Glutamatergic neuron (in vitro differentiated cells): Measurements from ENCODE around the gene MAOA. TPM values are rescaled to one million over a fixed set of nuclear protein-coding genes. Genes with fewer than 3 reads are reported as not detected.

ENCODE experiments used
- DNase-seq: peaks from one replicate; pipeline ENCODE4 v3.0.0; 2022
- H3K27ac Mint-ChIP-seq: one replicate; pipeline ENCODE4 v1.8.0; 2020; ENCODE audit warnings: mild to moderate bottlenecking, mixed read lengths, inconsistent platforms; ENCODE audit not compliant: unreplicated experiment
- H3K27me3 Mint-ChIP-seq: one replicate; pipeline ENCODE4 v1.8.0; 2020; ENCODE audit warnings: mild to moderate bottlenecking, moderate library complexity, mixed read lengths, inconsistent platforms; ENCODE audit not compliant: unreplicated experiment
- H3K36me3 Mint-ChIP-seq: one replicate; pipeline ENCODE4 v1.8.0; 2020; ENCODE audit warnings: mild to moderate bottlenecking, mixed read lengths, inconsistent platforms; ENCODE audit not compliant: unreplicated experiment
- H3K4me1 Mint-ChIP-seq: one replicate; pipeline ENCODE4 v1.8.0; 2020; ENCODE audit warnings: mild to moderate bottlenecking, low read depth, mixed read lengths, inconsistent platforms; ENCODE audit not compliant: unreplicated experiment
- H3K4me3 Mint-ChIP-seq: one replicate; pipeline ENCODE4 v1.8.0; 2020; ENCODE audit warnings: mild to moderate bottlenecking, mixed read lengths, inconsistent platforms; ENCODE audit not compliant: unreplicated experiment
- H3K9me3 Mint-ChIP-seq: one replicate; pipeline ENCODE4 v1.8.0; 2020; ENCODE audit warnings: mild to moderate bottlenecking, moderate library complexity, mixed read lengths, inconsistent platforms; ENCODE audit not compliant: unreplicated experiment
- CTCF ChIP-seq: fragments of 200-600 bp; sonication (generic); IDR thresholded peaks from one replicate; pipeline ENCODE4 v1.5.0; 2021; ENCODE audit not compliant: partially characterized antibody, unreplicated experiment
- total RNA-seq: library from RNA; stranded (reverse); fragmentation: NEBNext Ultra II Directional; extraction: Animal tissue kit (Norgen Biotek cat#: 25700); gene quantifications from one replicate; pipeline ENCODE4 v1.2.1, GENCODE V29; 2021; ENCODE audit not compliant: unreplicated experiment

The MAOA gene
- total RNA-seq, 1 donor from 2014 or later: 2.7 TPM

DNA sequence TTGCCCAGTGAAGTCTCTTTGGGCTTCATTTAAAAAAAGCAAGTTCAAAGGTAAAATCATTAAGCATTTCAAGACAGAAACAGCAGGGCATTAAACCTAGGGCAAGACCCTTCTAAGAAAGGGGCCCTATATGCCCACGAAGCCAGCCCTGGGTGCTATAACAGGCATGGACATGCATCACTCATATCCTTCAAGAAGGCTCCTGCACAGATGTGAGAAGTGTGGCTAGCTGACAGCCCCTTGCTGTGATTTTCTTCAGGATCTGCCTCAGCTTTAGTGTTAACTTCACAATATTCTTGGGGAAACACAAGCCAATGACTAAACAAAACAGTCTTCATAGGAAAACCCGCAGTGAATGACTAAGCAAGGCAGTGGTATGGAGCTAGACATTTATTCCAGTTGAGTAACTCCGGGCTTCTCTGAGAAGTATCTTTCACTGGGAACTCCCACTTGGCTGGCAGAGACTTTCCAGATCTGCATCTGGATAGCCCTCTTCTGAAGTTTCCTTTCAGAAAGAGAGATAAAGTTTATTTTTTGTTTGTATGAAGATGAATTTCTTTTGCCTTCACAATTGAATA is 11.9 kb upstream of the MAOA start:
- H3K27ac Mint-ChIP-seq: no peak overlapping the region
- no peak overlapping the region for H3K4me3 Mint-ChIP-seq
- no peaks in the 10 kb centered on the region for H3K4me1 Mint-ChIP-seq
- H3K9me3 Mint-ChIP-seq: no peaks in the 10 kb centered on the region
- no peaks in the 10 kb centered on the region for H3K27me3 Mint-ChIP-seq
- no peak for DNase-seq
- TF ChIP-seq CTCF: no peak
- H3K36me3 Mint-ChIP-seq: no peaks in the 10 kb centered on the region

GRCh38 chrX:43646800-43647199 is 9.3 kb upstream of the MAOA start:
- H3K4me3 Mint-ChIP-seq: no peak overlapping the region
- no peaks in the 10 kb centered on the region for H3K36me3 Mint-ChIP-seq
- H3K27ac Mint-ChIP-seq: no peak overlapping the region
- TF ChIP-seq CTCF: no peak
- H3K27me3 Mint-ChIP-seq: no peaks in the 10 kb centered on the region
- no peaks in the 10 kb centered on the region for H3K4me1 Mint-ChIP-seq
- H3K9me3 Mint-ChIP-seq: no peaks in the 10 kb centered on the region
- no peak for DNase-seq

DNA sequence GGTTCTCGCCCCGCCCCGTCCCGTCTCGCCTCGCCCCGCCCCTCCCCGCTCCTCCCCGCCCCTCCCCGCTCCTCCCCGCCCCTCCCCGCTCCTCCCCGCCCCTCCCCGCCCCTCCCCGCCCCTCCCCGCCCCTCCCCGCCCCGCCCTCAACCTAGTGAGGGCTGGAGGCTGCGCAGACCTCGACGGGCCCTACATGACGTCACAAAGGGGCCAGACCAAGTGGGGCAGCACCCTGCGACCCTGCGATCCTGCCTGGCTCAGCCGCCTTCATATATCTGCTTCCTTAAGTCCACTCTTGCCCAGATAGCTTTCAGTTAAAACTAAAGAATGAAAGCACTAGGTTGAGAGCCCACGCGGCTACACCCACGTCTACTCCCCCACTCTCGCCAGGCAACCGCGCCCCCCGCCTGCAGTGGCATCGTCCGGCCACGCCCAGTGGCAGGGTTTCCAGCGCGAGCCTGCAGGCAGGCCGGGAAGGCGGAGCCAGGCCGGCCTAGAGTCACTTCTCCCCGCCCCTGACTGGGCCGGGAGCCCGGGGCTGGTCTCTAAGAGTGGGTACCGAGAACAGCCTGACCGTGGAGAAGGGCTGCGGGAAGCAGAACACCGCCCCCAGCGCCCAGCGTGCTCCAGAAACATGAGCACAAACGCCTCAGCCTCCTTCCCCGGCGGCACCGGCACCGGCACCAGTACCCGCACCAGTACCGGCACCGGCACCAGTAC is 1.5 kb upstream of the MAOA start:
- no peak for TF ChIP-seq CTCF
- Mint-ChIP-seq H3K4me1 (no peaks in the 10 kb centered on the region), H3K27me3 (peaks cover 2% of the 10 kb centered on the region), H3K36me3 (no peaks in the 10 kb centered on the region), H3K9me3 (peaks cover 2% of the 10 kb centered on the region), H3K4me3 (peak overlapping the region; percentile 90), H3K27ac (peak overlapping the region; percentile 99)
- peak; percentile 87 for DNase-seq

DNA sequence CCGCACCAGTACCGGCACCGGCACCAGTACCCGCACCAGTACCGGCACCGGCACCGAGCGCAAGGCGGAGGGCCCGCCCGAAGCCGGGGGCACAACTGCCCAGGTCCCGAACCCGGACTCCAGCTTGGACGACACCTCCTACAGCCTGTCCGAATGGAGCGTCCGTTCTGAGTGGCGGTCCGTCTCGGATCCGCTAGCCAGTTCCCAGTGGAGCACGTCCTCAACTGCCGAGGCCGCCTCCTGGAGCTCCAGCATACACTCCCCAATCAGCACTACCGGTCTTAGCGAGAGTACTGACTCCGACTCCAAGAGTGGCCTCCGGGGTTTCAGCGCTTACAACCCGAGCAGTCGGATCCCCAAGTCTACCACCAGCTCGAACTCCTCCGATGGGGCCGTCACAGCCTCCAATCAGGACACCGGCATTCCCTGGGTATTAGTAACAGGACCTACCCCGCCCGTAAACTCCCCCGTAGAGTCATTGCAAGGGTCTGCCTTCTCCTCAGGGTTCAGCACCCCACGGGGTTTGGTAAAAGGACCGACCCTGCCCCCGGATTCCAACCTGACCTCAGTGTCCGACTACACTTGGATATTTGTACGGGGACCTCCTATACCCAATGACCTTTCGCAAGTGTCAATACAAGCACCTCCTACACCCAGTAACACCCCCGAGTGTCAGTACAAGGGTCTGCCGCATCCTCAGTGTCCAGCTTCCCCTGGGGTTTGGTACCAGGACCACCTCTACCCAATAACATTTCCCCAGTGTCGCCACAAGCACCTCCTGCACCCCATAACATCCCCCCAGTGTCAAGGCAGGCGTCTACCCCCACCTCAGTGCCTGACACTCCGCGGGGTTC is 721 bp upstream of the MAOA start:
- H3K27me3 Mint-ChIP-seq: peaks cover 2% of the 10 kb centered on the region

More for the DNA sequence above, 721 bp upstream of the MAOA start:
- peak overlapping the region; percentile 90 for H3K4me3 Mint-ChIP-seq
- no peaks in the 10 kb centered on the region for H3K4me1 Mint-ChIP-seq
- DNase-seq: peak; percentile 37
- no peaks in the 10 kb centered on the region for H3K36me3 Mint-ChIP-seq
- peak overlapping the region; percentile 48 for H3K27ac Mint-ChIP-seq
- H3K9me3 Mint-ChIP-seq: peaks cover 2% of the 10 kb centered on the region
- no peak for TF ChIP-seq CTCF
